ENCODE measurements around the gene ERO1A. TPM values are rescaled to one million over a fixed set of nuclear protein-coding genes. Genes with fewer than 3 reads are reported as not detected.

The ERO1A gene
- total RNA-seq, 3 donors from 2014 or later: 109 to 115 (median 112) TPM

- Mint-ChIP-seq H3K27me3 (ENCODE audit: low read depth) (no peaks in the 10 kb centered on the region), H3K9me3 (no peaks in the 10 kb centered on the region), H3K4me1 (ENCODE audit: low read depth) (peaks cover 63% of the 10 kb centered on the region), H3K36me3 (ENCODE audit: insufficient read depth) (no peaks in the 10 kb centered on the region), H3K4me3 (no peak overlapping the region)
- ATAC-seq (no peak), DNase-seq (no peak)
Measured at GRCh38 chr14:52686176-52686575, 9.2 kb downstream of the ERO1A start.

- Mint-ChIP-seq H3K27me3 (ENCODE audit: low read depth) (no peaks in the 10 kb centered on the region), H3K36me3 (ENCODE audit: insufficient read depth) (peaks cover 4% of the 10 kb centered on the region), H3K4me1 (ENCODE audit: low read depth) (peaks cover 48% of the 10 kb centered on the region), H3K9me3 (no peaks in the 10 kb centered on the region), H3K4me3 (no peak overlapping the region)
- no peak for ATAC-seq
- DNase-seq: no peak
Measured at GRCh38 chr14:52683985-52684520, 11.3 kb downstream of the ERO1A start.

DNA sequence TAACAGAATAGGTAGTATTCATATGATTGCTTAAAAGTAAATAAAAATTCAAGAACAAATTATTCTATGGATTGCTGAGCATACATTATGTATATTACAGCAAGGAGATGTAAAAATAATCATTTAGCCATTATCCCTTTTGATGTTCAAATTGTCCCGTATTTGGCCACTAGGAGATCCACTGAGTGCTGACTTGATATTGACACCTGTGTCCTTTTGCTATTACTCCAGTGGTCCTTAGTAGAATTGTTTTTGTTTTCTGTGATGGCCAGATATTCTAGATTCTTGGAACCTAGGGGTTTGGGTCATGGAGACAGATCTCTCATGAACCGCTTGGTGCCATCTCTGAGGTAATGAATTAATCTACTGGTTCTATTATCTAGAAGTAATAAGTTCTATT is 16.8 kb downstream of the ERO1A start:
- DNase-seq (no peak), ATAC-seq (no peak)
- H3K27me3 Mint-ChIP-seq (ENCODE audit: low read depth): no peaks in the 10 kb centered on the region
- no peak overlapping the region for H3K4me3 Mint-ChIP-seq
- peaks cover 4% of the 10 kb centered on the region for H3K4me1 Mint-ChIP-seq (ENCODE audit: low read depth)
- H3K36me3 Mint-ChIP-seq (ENCODE audit: insufficient read depth): peaks cover 24% of the 10 kb centered on the region
- H3K9me3 Mint-ChIP-seq: no peaks in the 10 kb centered on the region

DNA sequence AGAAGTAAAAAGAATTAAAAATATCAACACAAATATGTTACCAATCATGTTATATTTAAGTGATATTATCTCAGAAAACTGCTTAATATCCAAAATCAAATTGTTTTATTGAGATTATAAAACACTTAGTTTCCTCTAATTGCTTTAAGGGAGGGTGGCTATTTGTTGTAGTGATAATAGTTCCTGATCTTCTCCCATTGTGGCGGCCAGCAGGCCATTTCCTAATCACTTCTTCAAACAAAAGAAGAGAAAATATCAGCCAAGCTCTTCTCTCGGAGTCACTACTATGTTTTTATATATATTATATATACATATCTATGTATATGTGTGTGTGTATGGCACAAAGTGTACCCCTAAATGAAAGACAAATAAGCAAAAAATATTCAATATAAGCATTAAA is 31.5 kb downstream of the ERO1A start:
- peaks cover 2% of the 10 kb centered on the region for H3K4me1 Mint-ChIP-seq (ENCODE audit: low read depth)

GRCh38 chr14:52661314-52661713 is 34.0 kb downstream of the ERO1A start:
- peaks cover 31% of the 10 kb centered on the region for H3K36me3 Mint-ChIP-seq (ENCODE audit: insufficient read depth)
- no peaks in the 10 kb centered on the region for H3K9me3 Mint-ChIP-seq
- no peaks in the 10 kb centered on the region for H3K27me3 Mint-ChIP-seq (ENCODE audit: low read depth)

More for the DNA sequence above, 31.5 kb downstream of the ERO1A start:
- ATAC-seq: no peak
- H3K36me3 Mint-ChIP-seq (ENCODE audit: insufficient read depth): peaks cover 23% of the 10 kb centered on the region
- no peaks in the 10 kb centered on the region for H3K27me3 Mint-ChIP-seq (ENCODE audit: low read depth)
- no peak overlapping the region for H3K4me3 Mint-ChIP-seq
- no peaks in the 10 kb centered on the region for H3K9me3 Mint-ChIP-seq
- no peak for DNase-seq

GRCh38 chr14:52660832-52661231 is 34.5 kb downstream of the ERO1A start:
- no peaks in the 10 kb centered on the region for H3K9me3 Mint-ChIP-seq
- H3K4me1 Mint-ChIP-seq (ENCODE audit: low read depth): peaks cover 2% of the 10 kb centered on the region
- no peak overlapping the region for H3K4me3 Mint-ChIP-seq
- peaks cover 29% of the 10 kb centered on the region for H3K36me3 Mint-ChIP-seq (ENCODE audit: insufficient read depth)
- no peak for DNase-seq
- ATAC-seq: no peak
- H3K27me3 Mint-ChIP-seq (ENCODE audit: low read depth): no peaks in the 10 kb centered on the region

More at GRCh38 chr14:52661314-52661713, 34.0 kb downstream of the ERO1A start:
- H3K4me1 Mint-ChIP-seq (ENCODE audit: low read depth): peaks cover 2% of the 10 kb centered on the region
- DNase-seq (no peak), ATAC-seq (no peak)
- no peak overlapping the region for H3K4me3 Mint-ChIP-seq

- Mint-ChIP-seq H3K36me3 (ENCODE audit: insufficient read depth) (peaks cover 28% of the 10 kb centered on the region), H3K4me3 (no peak overlapping the region), H3K27me3 (ENCODE audit: low read depth) (no peaks in the 10 kb centered on the region), H3K9me3 (no peaks in the 10 kb centered on the region), H3K4me1 (ENCODE audit: low read depth) (peaks cover 2% of the 10 kb centered on the region)
- ATAC-seq (no peak), DNase-seq (no peak)
Measured at GRCh38 chr14:52660325-52660724, 35.0 kb downstream of the ERO1A start.

GRCh38 chr14:52656905-52657304 is 38.5 kb downstream of the ERO1A start:
- peaks cover 2% of the 10 kb centered on the region for H3K4me1 Mint-ChIP-seq (ENCODE audit: low read depth)
- H3K36me3 Mint-ChIP-seq (ENCODE audit: insufficient read depth): peaks cover 34% of the 10 kb centered on the region
- H3K4me3 Mint-ChIP-seq: no peak overlapping the region
- DNase-seq: no peak
- ATAC-seq: no peak
- no peaks in the 10 kb centered on the region for H3K27me3 Mint-ChIP-seq (ENCODE audit: low read depth)
- no peaks in the 10 kb centered on the region for H3K9me3 Mint-ChIP-seq

- no peaks in the 10 kb centered on the region for H3K9me3 Mint-ChIP-seq
- ATAC-seq (no peak), DNase-seq (no peak)
Measured at GRCh38 chr14:52650774-52651173, 44.6 kb downstream of the ERO1A start.

GRCh38 chr14:52649511-52649910 is 45.8 kb downstream of the ERO1A start:
- DNase-seq: no peak
- Mint-ChIP-seq H3K4me1 (ENCODE audit: low read depth) (no peaks in the 10 kb centered on the region), H3K9me3 (no peaks in the 10 kb centered on the region), H3K36me3 (ENCODE audit: insufficient read depth) (peaks cover 30% of the 10 kb centered on the region), H3K27me3 (ENCODE audit: low read depth) (no peaks in the 10 kb centered on the region), H3K4me3 (no peak overlapping the region)
- no peak for ATAC-seq

More at GRCh38 chr14:52650774-52651173, 44.6 kb downstream of the ERO1A start:
- Mint-ChIP-seq H3K36me3 (ENCODE audit: insufficient read depth) (peaks cover 35% of the 10 kb centered on the region), H3K4me3 (no peak overlapping the region), H3K4me1 (ENCODE audit: low read depth) (no peaks in the 10 kb centered on the region), H3K27me3 (ENCODE audit: low read depth) (no peaks in the 10 kb centered on the region)

DNA sequence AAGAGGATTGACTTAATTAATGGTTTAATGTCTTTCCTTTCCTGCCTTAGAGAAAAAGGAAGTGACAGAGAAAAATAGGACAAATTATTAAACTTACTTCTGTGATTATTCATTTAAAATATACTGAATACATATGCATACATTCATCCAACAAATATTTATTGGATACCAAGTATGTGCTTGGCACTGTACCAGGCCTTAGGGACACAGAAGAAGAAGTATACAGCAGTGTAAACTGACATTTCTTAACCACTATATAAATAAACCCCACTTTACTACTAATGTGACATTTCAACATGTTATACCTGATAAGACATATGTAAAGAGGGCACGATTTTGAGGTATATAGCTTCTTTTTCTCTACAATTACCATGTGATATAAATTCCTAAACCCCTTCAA is 53.6 kb downstream of the ERO1A start:
- ATAC-seq (no peak), DNase-seq (no peak)
- H3K27me3 Mint-ChIP-seq (ENCODE audit: low read depth): no peaks in the 10 kb centered on the region

GRCh38 chr14:52640137-52640536 is 55.2 kb downstream of the ERO1A start:
- Mint-ChIP-seq H3K4me1 (ENCODE audit: low read depth) (peaks cover 12% of the 10 kb centered on the region), H3K27me3 (ENCODE audit: low read depth) (no peaks in the 10 kb centered on the region), H3K4me3 (no peak overlapping the region), H3K36me3 (ENCODE audit: insufficient read depth) (peaks cover 23% of the 10 kb centered on the region), H3K9me3 (peaks cover 14% of the 10 kb centered on the region)
- DNase-seq (no peak), ATAC-seq (peak in 1 of 2 donors; percentile 54)

More for the DNA sequence above, 53.6 kb downstream of the ERO1A start:
- peaks cover 14% of the 10 kb centered on the region for H3K9me3 Mint-ChIP-seq
- peaks cover 31% of the 10 kb centered on the region for H3K36me3 Mint-ChIP-seq (ENCODE audit: insufficient read depth)
- H3K4me1 Mint-ChIP-seq (ENCODE audit: low read depth): peaks cover 12% of the 10 kb centered on the region
- H3K4me3 Mint-ChIP-seq: no peak overlapping the region

DNA sequence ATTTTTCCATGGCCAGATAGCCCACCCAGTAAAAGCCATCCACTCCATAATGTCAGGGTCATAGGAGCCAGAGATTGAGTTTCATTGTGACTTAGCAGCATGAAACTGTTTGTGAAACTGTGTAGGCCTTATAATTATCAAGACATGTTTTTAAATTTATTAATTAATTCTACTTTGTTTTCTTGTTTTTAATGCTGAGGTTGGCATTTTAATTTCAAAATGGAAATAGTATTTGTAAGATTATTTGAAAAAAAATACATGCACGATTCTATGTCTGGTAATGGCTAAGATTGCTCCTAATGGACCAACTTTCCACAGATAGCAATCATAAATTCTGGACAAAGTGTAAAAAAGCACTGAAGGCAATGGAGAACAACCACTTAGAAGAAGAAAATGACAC is 75.7 kb downstream of the ERO1A start:
- DNase-seq: no peak
- Mint-ChIP-seq H3K9me3 (no peaks in the 10 kb centered on the region), H3K4me3 (no peak overlapping the region), H3K4me1 (ENCODE audit: low read depth) (no peaks in the 10 kb centered on the region), H3K36me3 (ENCODE audit: insufficient read depth) (peaks cover 2% of the 10 kb centered on the region), H3K27me3 (ENCODE audit: low read depth) (peaks cover 6% of the 10 kb centered on the region)
- ATAC-seq: no peak

- ATAC-seq: no peak
- no peak overlapping the region for H3K4me3 Mint-ChIP-seq
- peaks cover 6% of the 10 kb centered on the region for H3K27me3 Mint-ChIP-seq (ENCODE audit: low read depth)
- DNase-seq: no peak
- peaks cover 2% of the 10 kb centered on the region for H3K36me3 Mint-ChIP-seq (ENCODE audit: insufficient read depth)
- no peaks in the 10 kb centered on the region for H3K9me3 Mint-ChIP-seq
- H3K4me1 Mint-ChIP-seq (ENCODE audit: low read depth): no peaks in the 10 kb centered on the region
Measured at GRCh38 chr14:52618602-52619001, 76.8 kb downstream of the ERO1A start.

- Mint-ChIP-seq H3K36me3 (ENCODE audit: insufficient read depth) (peaks cover under 1% of the 10 kb centered on the region), H3K9me3 (peaks cover under 1% of the 10 kb centered on the region), H3K4me3 (no peak overlapping the region), H3K4me1 (ENCODE audit: low read depth) (no peaks in the 10 kb centered on the region), H3K27me3 (ENCODE audit: low read depth) (no peaks in the 10 kb centered on the region)
- ATAC-seq (no peak), DNase-seq (no peak)
Measured at GRCh38 chr14:52610187-52610586, 85.2 kb downstream of the ERO1A start.
